Measurements from ENCODE around the gene SGO1. TPM values are rescaled to one million over a fixed set of nuclear protein-coding genes. Genes with fewer than 3 reads are reported as not detected.

Gene SGO1
- total RNA-seq, 2 donors from 2014 or later, result 25.1 to 44.8 TPM

DNA sequence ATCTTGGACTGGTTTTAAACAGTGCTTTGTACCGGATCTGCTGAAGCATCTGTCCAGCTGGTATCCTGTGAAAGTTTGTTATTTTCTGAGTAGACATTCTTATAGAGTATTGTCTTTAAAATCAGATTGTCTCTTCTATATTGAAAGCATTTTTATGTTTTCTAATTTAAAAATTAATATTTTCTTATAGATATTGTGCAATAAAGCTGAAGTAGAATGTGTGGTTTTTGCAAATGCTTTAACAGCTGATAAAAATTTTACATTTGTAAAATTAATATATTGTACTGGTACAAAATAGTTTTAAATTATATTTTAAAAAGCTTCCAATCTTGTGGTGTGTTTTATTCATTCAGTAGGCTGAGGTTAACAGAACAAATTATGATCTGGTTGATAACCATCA, 31.9 kb downstream of the SGO1 start:
- no peaks in the 10 kb centered on the region for H3K27me3 Mint-ChIP-seq (ENCODE audit: insufficient read depth)
- TF ChIP-seq, protein P1, sequence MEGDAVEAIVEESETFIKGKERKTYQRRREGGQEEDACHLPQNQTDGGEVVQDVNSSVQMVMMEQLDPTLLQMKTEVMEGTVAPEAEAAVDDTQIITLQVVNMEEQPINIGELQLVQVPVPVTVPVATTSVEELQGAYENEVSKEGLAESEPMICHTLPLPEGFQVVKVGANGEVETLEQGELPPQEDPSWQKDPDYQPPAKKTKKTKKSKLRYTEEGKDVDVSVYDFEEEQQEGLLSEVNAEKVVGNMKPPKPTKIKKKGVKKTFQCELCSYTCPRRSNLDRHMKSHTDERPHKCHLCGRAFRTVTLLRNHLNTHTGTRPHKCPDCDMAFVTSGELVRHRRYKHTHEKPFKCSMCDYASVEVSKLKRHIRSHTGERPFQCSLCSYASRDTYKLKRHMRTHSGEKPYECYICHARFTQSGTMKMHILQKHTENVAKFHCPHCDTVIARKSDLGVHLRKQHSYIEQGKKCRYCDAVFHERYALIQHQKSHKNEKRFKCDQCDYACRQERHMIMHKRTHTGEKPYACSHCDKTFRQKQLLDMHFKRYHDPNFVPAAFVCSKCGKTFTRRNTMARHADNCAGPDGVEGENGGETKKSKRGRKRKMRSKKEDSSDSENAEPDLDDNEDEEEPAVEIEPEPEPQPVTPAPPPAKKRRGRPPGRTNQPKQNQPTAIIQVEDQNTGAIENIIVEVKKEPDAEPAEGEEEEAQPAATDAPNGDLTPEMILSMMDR (conservative IDR thresholded peaks at IDR 0.05), result no peak
- no peak overlapping the region for H3K27ac ChIP-seq (ENCODE audit: low read depth, low read length)

DNA sequence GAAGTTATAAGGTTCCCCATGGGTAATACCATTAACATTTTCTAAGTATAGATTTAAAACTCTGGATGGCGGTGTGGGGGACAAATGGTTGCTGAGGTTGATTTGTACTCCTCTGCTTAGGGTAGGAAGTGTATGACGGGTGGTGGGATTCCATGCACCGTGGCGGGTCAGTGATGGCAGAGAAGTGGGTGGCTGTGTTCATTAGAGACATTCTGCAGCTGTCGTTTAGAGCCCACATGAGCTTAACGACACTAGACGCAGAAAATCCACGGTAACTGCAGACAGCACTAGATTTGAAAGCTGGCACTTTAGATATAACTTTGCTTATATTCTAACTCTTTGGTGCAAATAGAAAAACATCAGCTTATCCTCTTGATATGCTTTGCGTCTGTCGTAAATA, 37.5 kb downstream of the SGO1 start:
- H3K9me3 ChIP-seq (ENCODE audit: control insufficient read depth, low read length), result peaks cover 3% of the 10 kb centered on the region
- DNase-seq, result no peak
- H3K27me3 Mint-ChIP-seq (ENCODE audit: insufficient read depth), result no peaks in the 10 kb centered on the region
- no peaks in the 10 kb centered on the region for H3K27me3 ChIP-seq (ENCODE audit: control insufficient read depth, insufficient read depth, low read length, poor library complexity, severe bottlenecking)
- no peaks in the 10 kb centered on the region for H3K4me1 ChIP-seq (ENCODE audit: control insufficient read depth, insufficient read depth, low read length)
- peaks cover 2% of the 10 kb centered on the region for H3K36me3 Mint-ChIP-seq (ENCODE audit: low read depth)
- H3K27ac ChIP-seq (ENCODE audit: low read depth, low read length), result no peak overlapping the region
- TF ChIP-seq, protein P1 (conservative IDR thresholded peaks at IDR 0.05), result no peak
- H3K9ac ChIP-seq (ENCODE audit: extremely low read depth, low read length, poor library complexity, severe bottlenecking), result no peak overlapping the region
- H3K4me1 Mint-ChIP-seq, result no peaks in the 10 kb centered on the region
- no peak overlapping the region for H3K4me3 Mint-ChIP-seq
- WGBS, 2 experiments (ENCODE audit: insufficient coverage in 1 of 2, insufficient read length in 1 of 2), result 87 to 89% methylated on average over 5 to 10 of the region's 10 CpGs
- no peak overlapping the region for H3K4me3 ChIP-seq (ENCODE audit: low read length)
- no peak overlapping the region for H3K27ac Mint-ChIP-seq
- no peaks in the 10 kb centered on the region for H3K9me3 Mint-ChIP-seq
- H3K36me3 ChIP-seq (ENCODE audit: control insufficient read depth, insufficient read depth, low read length), result peaks cover under 1% of the 10 kb centered on the region

More for the DNA sequence above, 31.9 kb downstream of the SGO1 start:
- no peaks in the 10 kb centered on the region for H3K9me3 ChIP-seq (ENCODE audit: control insufficient read depth, low read length)
- H3K36me3 ChIP-seq (ENCODE audit: control insufficient read depth, insufficient read depth, low read length), result peaks cover 18% of the 10 kb centered on the region
- Mint-ChIP-seq H3K9me3 (no peaks in the 10 kb centered on the region), H3K36me3 (ENCODE audit: low read depth) (peaks cover 15% of the 10 kb centered on the region), H3K4me1 (peaks cover 4% of the 10 kb centered on the region), H3K4me3 (no peak overlapping the region), H3K27ac (no peak overlapping the region)
- H3K27me3 ChIP-seq (ENCODE audit: control insufficient read depth, insufficient read depth, low read length, poor library complexity, severe bottlenecking), result no peaks in the 10 kb centered on the region
- WGBS, 2 experiments (ENCODE audit: insufficient coverage in 1 of 2, insufficient read length in 1 of 2), result 100% methylated on average over 1 of the region's 1 CpG
- H3K9ac ChIP-seq (ENCODE audit: extremely low read depth, low read length, poor library complexity, severe bottlenecking), result no peak overlapping the region
- no peaks in the 10 kb centered on the region for H3K4me1 ChIP-seq (ENCODE audit: control insufficient read depth, insufficient read depth, low read length)
- DNase-seq, result no peak
- no peak overlapping the region for H3K4me3 ChIP-seq (ENCODE audit: low read length)

DNA sequence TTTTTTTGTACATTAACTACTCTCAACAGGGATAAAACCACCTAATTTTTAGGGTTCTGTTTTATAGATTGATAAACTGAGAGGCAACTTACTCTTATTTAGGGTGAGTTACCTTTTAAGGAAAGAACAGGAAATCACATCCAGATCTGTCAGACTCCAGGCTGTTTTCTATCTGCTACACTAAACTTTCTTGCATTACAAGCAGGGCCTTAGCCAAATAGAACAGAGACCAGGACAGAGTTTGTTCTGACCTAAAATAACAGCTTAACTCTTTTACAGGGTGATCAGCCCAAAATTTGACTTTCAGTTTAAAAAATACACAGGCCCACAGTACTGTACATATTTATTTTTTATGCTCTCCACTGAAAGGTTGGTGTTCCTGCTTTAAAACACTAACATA, 38.6 kb downstream of the SGO1 start:
- no peak for DNase-seq
- Histone ChIP-seq H3K27me3 (ENCODE audit: control insufficient read depth, insufficient read depth, low read length, poor library complexity, severe bottlenecking) (no peaks in the 10 kb centered on the region), H3K9ac (ENCODE audit: extremely low read depth, low read length, poor library complexity, severe bottlenecking) (no peak overlapping the region), H3K36me3 (ENCODE audit: control insufficient read depth, insufficient read depth, low read length) (no peaks in the 10 kb centered on the region), H3K9me3 (ENCODE audit: control insufficient read depth, low read length) (peaks cover 4% of the 10 kb centered on the region), H3K27ac (ENCODE audit: low read depth, low read length) (no peak overlapping the region), H3K4me1 (ENCODE audit: control insufficient read depth, insufficient read depth, low read length) (no peaks in the 10 kb centered on the region), H3K4me3 (ENCODE audit: low read length) (no peak overlapping the region)
- peaks cover 2% of the 10 kb centered on the region for H3K36me3 Mint-ChIP-seq (ENCODE audit: low read depth)
- H3K27me3 Mint-ChIP-seq (ENCODE audit: insufficient read depth), result no peaks in the 10 kb centered on the region
- no peaks in the 10 kb centered on the region for H3K9me3 Mint-ChIP-seq
- TF ChIP-seq, protein P1 (conservative IDR thresholded peaks at IDR 0.05), result no peak
- no peaks in the 10 kb centered on the region for H3K4me1 Mint-ChIP-seq
- no peak overlapping the region for H3K4me3 Mint-ChIP-seq
- H3K27ac Mint-ChIP-seq, result no peak overlapping the region
